MCF 10A (cell line): ENCODE results near the gene PIK3AP1. TPM values are rescaled to one million over a fixed set of nuclear protein-coding genes. Genes with fewer than 3 reads are reported as not detected.

Experiments used
- BruUV-seq: library from RNA; stranded (reverse); fragments of 400-500 nt; replicated peaks from 2 replicates; lab custom pipeline; 2021; lab: Mats Ljungman, UMichigan
- CTCF ChIA-PET: fragments of 300-600 bp; sonication (Branson Sonifier 250); formaldehyde crosslinking; extraction: SDS; loops from one replicate; lab custom pipeline; 2021; ENCODE audit warnings: antibody characterized with exemption, inconsistent platforms; lab: Yijun Ruan, JAX
- POLR2A ChIA-PET: fragments of 300-600, 350-650 bp; sonication (Branson Sonifier 250); formaldehyde crosslinking; extraction: SDS; loops from one replicate; lab custom pipeline; 2020; ENCODE audit warnings: antibody characterized with exemption, inconsistent platforms; lab: Yijun Ruan, JAX
- DNase-seq: peaks from one replicate; pipeline ENCODE4 v3.0.0-alpha.2; 2018; ENCODE audit not compliant: unreplicated experiment
- H3K27ac Mint-ChIP-seq: one replicate; pipeline ENCODE4 v1.8.0; 2022; ENCODE audit warnings: mild to moderate bottlenecking, low read depth, mixed read lengths; ENCODE audit not compliant: unreplicated experiment
- H3K27me3 Mint-ChIP-seq: one replicate; pipeline ENCODE4 v1.8.0; 2022; ENCODE audit warnings: mixed read lengths; ENCODE audit not compliant: insufficient read depth, unreplicated experiment
- H3K36me3 Mint-ChIP-seq: one replicate; pipeline ENCODE4 v1.8.0; 2022; ENCODE audit warnings: mild to moderate bottlenecking, moderate library complexity, mixed read lengths; ENCODE audit not compliant: insufficient read depth, unreplicated experiment
- H3K4me1 Mint-ChIP-seq: one replicate; pipeline ENCODE4 v1.8.0; 2022; ENCODE audit warnings: mixed read lengths; ENCODE audit not compliant: insufficient read depth, unreplicated experiment
- H3K4me3 Mint-ChIP-seq: one replicate; pipeline ENCODE4 v1.8.0; 2022; ENCODE audit warnings: mild to moderate bottlenecking, moderate library complexity, mixed read lengths; ENCODE audit not compliant: unreplicated experiment
- H3K9me3 Mint-ChIP-seq: one replicate; pipeline ENCODE4 v1.8.0; 2022; ENCODE audit warnings: mixed read lengths; ENCODE audit not compliant: unreplicated experiment
- intact Hi-C: fragments of 100-400 bp; cut with micrococcal nuclease; formaldehyde crosslinking; loops from 2 replicates; pipeline ENCODE4 v1.14.1; 2022
- total RNA-seq: library from RNA; stranded (reverse); gene quantifications from 2 replicates; pipeline ENCODE4 v1.2.3, GENCODE V29; 2022
- TF ChIP-seq, protein P1 (sequence below): fragments of 200-600 bp; IDR thresholded peaks from one replicate; pipeline ENCODE4 v1.8.0; 2022; ENCODE audit warnings: antibody characterized with exemption, mild to moderate bottlenecking; ENCODE audit not compliant: unreplicated experiment

PIK3AP1 gene
- total RNA-seq, 1 experiment from 2014 or later, result not detected

DNA sequence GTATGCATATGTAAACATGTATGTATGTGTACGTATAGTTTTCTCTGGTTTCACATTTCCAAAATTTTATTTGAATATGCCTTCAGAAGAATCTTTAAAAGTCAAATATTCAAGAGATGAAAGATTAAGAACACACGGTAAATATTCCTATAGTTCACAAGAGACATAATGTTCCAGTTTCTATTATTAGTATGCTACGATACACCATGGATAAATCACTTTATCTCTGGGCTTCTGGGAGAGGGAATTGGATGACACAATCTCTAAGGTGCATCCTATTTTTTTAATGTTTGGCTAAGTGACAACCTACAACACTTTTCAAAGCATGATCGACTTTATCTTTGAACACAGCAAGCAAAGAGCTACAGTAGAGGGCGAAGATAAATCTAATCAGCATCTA lies 147.3 kb downstream of the PIK3AP1 start:
- ChIA-PET POLR2A (interaction anchor here (1.2 kb wide), 1 partner anchor 11 kb away, joined by 8 read pairs; no protein-coding TSS in a partner anchor), CTCF (interaction anchor here (0.6 kb wide), 1 partner anchor 440 kb away, joined by 3 read pairs; no protein-coding TSS in a partner anchor)
- TF ChIP-seq, protein P1, sequence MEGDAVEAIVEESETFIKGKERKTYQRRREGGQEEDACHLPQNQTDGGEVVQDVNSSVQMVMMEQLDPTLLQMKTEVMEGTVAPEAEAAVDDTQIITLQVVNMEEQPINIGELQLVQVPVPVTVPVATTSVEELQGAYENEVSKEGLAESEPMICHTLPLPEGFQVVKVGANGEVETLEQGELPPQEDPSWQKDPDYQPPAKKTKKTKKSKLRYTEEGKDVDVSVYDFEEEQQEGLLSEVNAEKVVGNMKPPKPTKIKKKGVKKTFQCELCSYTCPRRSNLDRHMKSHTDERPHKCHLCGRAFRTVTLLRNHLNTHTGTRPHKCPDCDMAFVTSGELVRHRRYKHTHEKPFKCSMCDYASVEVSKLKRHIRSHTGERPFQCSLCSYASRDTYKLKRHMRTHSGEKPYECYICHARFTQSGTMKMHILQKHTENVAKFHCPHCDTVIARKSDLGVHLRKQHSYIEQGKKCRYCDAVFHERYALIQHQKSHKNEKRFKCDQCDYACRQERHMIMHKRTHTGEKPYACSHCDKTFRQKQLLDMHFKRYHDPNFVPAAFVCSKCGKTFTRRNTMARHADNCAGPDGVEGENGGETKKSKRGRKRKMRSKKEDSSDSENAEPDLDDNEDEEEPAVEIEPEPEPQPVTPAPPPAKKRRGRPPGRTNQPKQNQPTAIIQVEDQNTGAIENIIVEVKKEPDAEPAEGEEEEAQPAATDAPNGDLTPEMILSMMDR, result no peak
- intact Hi-C loops, result no loop called here
- Mint-ChIP-seq H3K4me3 (no peak overlapping the region), H3K27me3 (no peaks in the 10 kb centered on the region), H3K4me1 (peaks cover 17% of the 10 kb centered on the region), H3K9me3 (no peaks in the 10 kb centered on the region), H3K27ac (no peak overlapping the region), H3K36me3 (peaks cover 52% of the 10 kb centered on the region)
- BruUV-seq, result TSS peak; percentile 2
- DNase-seq, result no peak

DNA sequence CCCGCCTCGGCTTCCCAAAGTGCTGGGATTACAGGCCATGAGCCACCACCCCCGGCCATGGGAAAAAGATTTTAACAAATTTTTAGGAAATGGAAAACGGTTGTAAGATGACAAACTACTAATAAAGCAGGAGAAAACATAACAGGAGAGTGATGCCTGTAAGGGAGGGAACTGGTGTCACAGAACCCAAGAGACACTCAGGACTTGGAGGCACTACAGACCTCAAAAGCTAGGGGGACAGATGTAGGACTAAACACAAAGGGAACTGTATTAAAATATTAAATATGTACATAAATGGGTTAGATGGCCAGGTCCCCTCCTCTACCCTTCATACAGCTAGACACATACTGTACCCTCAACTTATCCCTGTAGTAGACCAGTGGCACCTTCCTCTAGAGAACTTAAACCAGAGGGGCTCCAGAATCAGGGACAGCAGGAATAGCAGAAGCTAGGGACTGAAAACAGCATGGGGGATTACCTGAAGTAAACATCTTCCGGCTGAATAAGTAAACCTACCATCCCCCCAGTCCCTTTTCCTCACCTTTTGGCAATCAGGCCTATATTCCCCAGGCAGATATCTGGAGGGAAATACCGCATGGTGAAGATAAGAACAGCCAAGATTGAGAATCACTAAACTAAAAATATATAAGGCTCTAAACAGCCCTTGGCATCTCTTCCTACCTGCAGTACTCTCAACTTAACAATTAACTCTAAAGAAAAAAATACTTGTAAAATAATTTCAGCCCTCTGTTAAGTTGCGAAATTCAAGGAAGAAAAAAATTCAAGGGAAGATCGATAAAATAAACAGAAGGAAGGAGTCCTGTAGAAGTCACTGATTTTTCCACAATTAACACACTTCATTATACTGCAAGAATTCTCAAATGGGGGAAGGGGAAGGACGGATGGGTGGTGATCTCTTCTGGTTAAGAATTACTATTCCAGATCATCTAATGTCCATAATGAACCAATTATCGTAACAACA lies 149.0 kb downstream of the PIK3AP1 start:
- CTCF ChIA-PET, result interaction anchor here (0.7 to 1.0 kb wide), 2 partner anchors 176 to 266 kb away, joined by 4 read pairs; no protein-coding TSS in a partner anchor
- TF ChIP-seq, protein P1, result no peak
- no peaks in the 10 kb centered on the region for H3K27me3 Mint-ChIP-seq
- peaks cover 18% of the 10 kb centered on the region for H3K4me1 Mint-ChIP-seq
- no peak overlapping the region for H3K4me3 Mint-ChIP-seq
- H3K36me3 Mint-ChIP-seq, result peaks cover 66% of the 10 kb centered on the region
- no peaks in the 10 kb centered on the region for H3K9me3 Mint-ChIP-seq
- H3K27ac Mint-ChIP-seq, result no peak overlapping the region
- BruUV-seq, result no TSS peak
- no peak for DNase-seq
- intact Hi-C loops, result no loop called here
- POLR2A ChIA-PET, result interaction anchor here (1.1 kb wide), 1 partner anchor 9 kb away, joined by 3 read pairs; no protein-coding TSS in a partner anchor

DNA sequence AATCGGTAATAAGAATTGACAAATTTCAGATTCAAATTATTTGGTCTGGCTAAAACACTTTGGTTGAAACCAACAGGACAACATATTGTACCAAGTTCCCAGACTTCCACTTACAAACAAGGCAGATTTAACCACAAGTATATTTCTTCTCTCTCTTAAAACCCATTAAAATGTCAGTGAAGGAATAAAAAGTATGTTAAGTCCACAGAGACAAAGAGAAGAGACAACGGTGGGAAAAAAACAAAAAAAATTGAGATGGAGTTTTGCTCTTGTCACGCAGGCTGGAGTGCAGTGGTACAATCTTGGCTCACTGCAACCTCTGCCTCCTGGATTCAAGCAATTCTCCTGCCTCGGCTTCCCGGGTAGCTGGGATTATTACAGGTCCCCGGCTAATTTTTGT lies 149.8 kb downstream of the PIK3AP1 start:
- Mint-ChIP-seq H3K27ac (no peak overlapping the region), H3K27me3 (no peaks in the 10 kb centered on the region), H3K36me3 (peaks cover 66% of the 10 kb centered on the region), H3K4me1 (peaks cover 24% of the 10 kb centered on the region), H3K4me3 (no peak overlapping the region), H3K9me3 (no peaks in the 10 kb centered on the region)
- no peak for DNase-seq
- TF ChIP-seq, protein P1, result no peak
- no TSS peak for BruUV-seq
- intact Hi-C loops, result no loop called here
- CTCF ChIA-PET, result interaction anchor here (0.7 to 1.2 kb wide), 3 partner anchors 12 to 267 kb away, joined by 3 to 4 read pairs (median 4); no protein-coding TSS in a partner anchor
- POLR2A ChIA-PET, result interaction anchor here (1.1 kb wide), 1 partner anchor 8 kb away, joined by 3 read pairs; no protein-coding TSS in a partner anchor

DNA sequence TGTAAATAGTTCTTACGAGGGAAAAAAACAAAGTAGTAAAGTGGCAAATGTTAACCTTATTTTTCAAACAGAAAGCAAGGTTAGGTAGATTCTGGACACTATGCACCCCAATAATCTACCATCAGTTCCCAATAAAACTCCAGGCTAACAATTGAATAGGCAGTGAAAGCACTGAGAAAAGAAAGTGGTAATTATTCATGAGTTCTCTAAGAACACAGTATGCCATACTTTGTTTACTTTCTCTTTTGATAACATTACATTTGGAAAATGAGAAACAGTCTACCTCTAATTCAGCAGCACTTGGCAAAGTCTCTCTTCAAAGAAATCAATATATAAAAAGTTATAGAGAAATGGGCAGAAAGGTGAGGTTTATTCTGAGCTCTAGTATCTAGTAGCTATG lies 151.9 kb downstream of the PIK3AP1 start:
- no peak for DNase-seq
- CTCF ChIA-PET, result no interaction called here
- Mint-ChIP-seq H3K4me3 (no peak overlapping the region), H3K36me3 (peaks cover 70% of the 10 kb centered on the region), H3K27me3 (no peaks in the 10 kb centered on the region), H3K27ac (peak overlapping the region; percentile 40), H3K9me3 (no peaks in the 10 kb centered on the region), H3K4me1 (peaks cover 19% of the 10 kb centered on the region)
- intact Hi-C loops, result no loop called here
- BruUV-seq, result no TSS peak
- POLR2A ChIA-PET, result interaction anchor here (0.6 kb wide), 1 partner anchor 10 kb away, joined by 3 read pairs; no protein-coding TSS in a partner anchor
- TF ChIP-seq, protein P1, result no peak
